Hair follicular keratinocyte (primary cell): Measurements from ENCODE around the gene ZSCAN5B. TPM values are rescaled to one million over a fixed set of nuclear protein-coding genes. Genes with fewer than 3 reads are reported as not detected.

ENCODE experiments used
- total RNA-seq: library from RNA; depleted of rRNA; stranded (reverse); fragments of >200 nt; gene quantifications from 2 replicates; pipeline ENCODE4 v1.2.3, GENCODE V29; 2015

ZSCAN5B gene
- total RNA-seq = not detected in 2 replicates

DNA sequence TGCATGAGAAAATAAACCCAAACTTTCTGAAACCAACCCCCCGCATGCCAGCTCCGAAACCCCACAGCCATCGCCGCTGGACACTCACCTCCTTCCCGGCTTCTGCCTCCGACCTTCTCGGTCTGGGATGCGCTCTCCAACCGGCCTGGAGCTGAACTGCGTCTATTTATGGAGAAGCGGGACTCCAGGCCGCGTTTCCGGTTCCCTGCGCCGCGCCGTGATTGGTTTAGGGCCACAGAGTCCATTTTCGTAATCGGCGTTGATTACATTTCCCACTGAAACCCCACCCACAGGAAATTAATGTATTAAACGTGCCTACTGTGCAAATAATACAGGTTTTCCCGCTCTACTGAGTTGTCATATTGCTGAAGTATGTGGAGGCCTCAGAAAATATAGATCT lies at the start of gene ZSCAN5B:
ZSCAN5B (minus strand) TSS at position 138 of the 400 bp plus-strand sequence. CDS start 4,731 bp downstream, outside the sequence.

DNA sequence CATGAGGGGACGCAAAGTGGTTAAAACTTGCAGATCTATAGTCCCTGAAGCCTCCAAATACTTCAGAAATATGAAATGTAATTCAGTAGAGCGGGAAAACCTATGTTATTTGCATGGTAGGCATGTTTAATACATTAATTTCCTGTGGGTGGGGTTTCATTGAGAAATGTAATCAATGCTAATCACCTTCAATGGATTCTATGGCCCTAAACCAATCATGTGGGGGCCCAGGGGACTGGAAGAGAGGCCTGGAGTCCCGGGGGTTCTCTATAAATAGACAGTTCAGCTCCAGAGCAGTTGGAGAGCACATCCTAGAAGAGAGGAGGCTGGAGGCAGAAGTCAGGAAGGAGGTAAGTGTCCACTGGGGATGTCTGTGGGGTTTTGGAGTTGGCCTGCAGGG lies 4.4 kb upstream of the ZSCAN5B start, which contains the start of gene ZSCAN5C:
ZSCAN5C (plus strand) TSS at position 301 of the 400 bp plus-strand sequence. CDS start 3,641 bp downstream, outside the sequence.

DNA sequence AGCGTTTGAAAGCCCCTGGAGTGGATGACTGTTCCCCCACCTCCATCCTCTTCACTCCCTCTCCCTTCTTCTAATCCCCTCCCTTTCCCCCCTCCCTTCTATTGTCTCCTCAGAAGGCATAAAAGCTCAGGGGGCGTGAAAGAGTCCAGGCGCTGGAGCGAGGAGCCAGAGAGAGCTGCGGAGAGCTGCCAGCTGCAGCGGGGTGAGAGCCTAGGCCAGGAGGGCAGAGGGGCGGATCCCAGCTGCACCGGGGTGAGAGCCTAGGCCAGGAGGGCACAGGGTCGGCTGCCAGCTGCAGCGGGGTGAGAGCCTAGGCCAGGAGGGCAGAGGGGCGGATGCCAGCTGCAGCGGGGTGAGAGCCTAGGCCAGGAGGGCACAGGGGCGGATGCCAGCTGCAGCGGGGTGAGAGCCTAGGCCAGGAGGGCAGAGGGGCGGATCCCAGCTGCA lies 21.7 kb downstream of the ZSCAN5B start, which contains the start of gene GALP:
GALP (plus strand) TSS at position 148 of the 447 bp plus-strand sequence. CDS start 1,101 bp downstream, outside the sequence.

DNA sequence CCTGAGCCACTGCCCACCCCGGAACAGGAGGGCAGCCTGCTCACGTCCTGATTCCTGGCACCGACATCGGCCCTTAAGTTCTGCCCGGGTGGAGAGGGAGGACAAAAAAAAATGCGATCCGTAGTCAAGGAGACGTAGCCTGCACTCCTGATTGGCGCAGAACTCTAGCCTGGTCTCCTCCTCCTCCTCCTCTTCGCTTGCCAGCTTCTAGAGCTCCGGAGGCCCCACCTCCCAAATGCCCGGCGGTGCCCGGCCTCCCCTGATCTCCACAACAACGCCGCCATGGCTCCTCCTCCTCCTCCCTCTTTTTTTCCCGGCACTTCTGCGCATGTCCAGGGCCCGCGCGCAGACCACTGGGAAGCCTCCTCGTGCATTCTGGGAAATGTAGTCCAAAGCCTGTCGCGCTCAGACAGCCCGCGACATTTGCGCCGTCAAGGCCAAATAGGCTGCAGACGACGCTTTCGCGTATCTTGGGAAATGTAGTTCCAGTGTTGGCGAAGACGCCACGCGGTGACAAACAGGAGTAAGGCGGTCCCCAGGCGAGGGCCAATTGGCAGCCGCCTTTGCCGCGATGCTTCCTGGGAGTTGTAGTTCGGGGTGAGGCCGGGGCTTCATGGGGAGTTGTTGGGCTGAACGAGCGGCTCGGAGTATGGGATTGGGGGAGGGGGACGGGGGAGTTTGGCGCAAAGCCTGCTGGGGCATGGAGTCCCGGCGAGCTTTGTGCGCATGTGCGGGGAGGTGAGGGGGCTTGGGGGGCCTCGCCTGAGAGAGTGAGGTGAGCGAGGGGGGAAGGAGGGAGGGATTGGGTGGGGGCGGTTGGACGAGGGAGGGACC lies 56.8 kb downstream of the ZSCAN5B start, which contains the start of gene ZNF444:
ZNF444 (plus strand) TSS at position 705 of the 834 bp plus-strand sequence. CDS start 5,625 bp downstream, outside the sequence.

Other genes starting within 250 kb of the ZSCAN5B start
- gene NLRP8, start 250.0 kb downstream of the ZSCAN5B start, total RNA-seq = not detected in 2 replicates
- gene NLRP5, start 211.0 kb downstream of the ZSCAN5B start, total RNA-seq = not detected in 2 replicates
- 18.2 and 25.4 TPM in 2 replicates for gene ZNF787, start 76.5 kb downstream of the ZSCAN5B start, total RNA-seq
- 19.2 and 26.5 TPM in 2 replicates for gene ZNF444, start 56.5 kb downstream of the ZSCAN5B start, total RNA-seq
- gene GALP, start 21.8 kb downstream of the ZSCAN5B start, total RNA-seq = not detected in 2 replicates
- not detected in 2 replicates for gene ZSCAN5C, start 4.5 kb upstream of the ZSCAN5B start, total RNA-seq
- gene EDDM13, start 75.0 kb upstream of the ZSCAN5B start, total RNA-seq = 0.46 and 2.2 TPM in 2 replicates
- gene ZSCAN5A, start 117.1 kb upstream of the ZSCAN5B start, total RNA-seq = 2.6 and 4.2 TPM in 2 replicates
- gene ZNF582, start 195.8 kb upstream of the ZSCAN5B start, total RNA-seq = 1.7 and 1.9 TPM in 2 replicates
- gene ZNF583, start 206.5 kb upstream of the ZSCAN5B start, total RNA-seq = 0.70 and 3.7 TPM in 2 replicates